Suprapubic skin (tissue), 4 donors: ENCODE measurements around the gene CLASRP. TPM values are rescaled to one million over a fixed set of nuclear protein-coding genes. Genes with fewer than 3 reads are reported as not detected.

Experiments used
- DNase-seq, 2 donors: peaks; one replicate each; pipeline ENCODE4 v3.0.0-alpha.2; 2019; ENCODE audit warnings: low spot score in 2 of 2
- H3K27ac ChIP-seq: fragments of 200-600 bp; sonication (generic); one replicate; pipeline ENCODE4 v1.5.1; 2019
- H3K27me3 ChIP-seq: fragments of 200-600 bp; sonication (generic); one replicate; pipeline ENCODE4 v1.5.1; 2019
- H3K36me3 ChIP-seq: fragments of 200-600 bp; sonication (generic); one replicate; pipeline ENCODE4 v1.5.1; 2019
- H3K4me1 ChIP-seq: fragments of 200-600 bp; sonication (generic); one replicate; pipeline ENCODE4 v1.5.1; 2019
- H3K4me3 ChIP-seq: fragments of 200-600 bp; sonication (generic); one replicate; pipeline ENCODE4 v1.5.1; 2019; ENCODE audit warnings: mild to moderate bottlenecking
- H3K9me3 ChIP-seq: fragments of 200-600 bp; sonication (generic); one replicate; pipeline ENCODE4 v1.5.1; 2019
- CTCF ChIP-seq, 2 donors: fragments of 200-600 bp in 1 of 2; fragments of 450-650 bp in 1 of 2; sonication (generic) in 1 of 2; IDR thresholded peaks; one replicate each; pipeline ENCODE4 v1.5.1; 2016 to 2019; ENCODE audit warnings: antibody characterized with exemption in 2 of 2, mild to moderate bottlenecking in 1 of 2, moderate library complexity in 1 of 2
- EP300 ChIP-seq: sonication (generic); formaldehyde crosslinking; IDR thresholded peaks from one replicate; pipeline ENCODE4 v1.6.1; 2017; ENCODE audit warnings: antibody characterized with exemption
- POLR2A ChIP-seq, 2 donors: fragments of 450-650 bp; IDR thresholded peaks; one replicate each; pipeline ENCODE4 v1.6.1; 2017; ENCODE audit warnings: antibody characterized with exemption in 2 of 2, mild to moderate bottlenecking in 2 of 2, moderate library complexity in 2 of 2
- POLR2AphosphoS5 ChIP-seq, 3 donors: sonication (generic); formaldehyde crosslinking; IDR thresholded peaks; one replicate each; pipeline ENCODE4 v1.6.1; 2017; ENCODE audit warnings: antibody characterized with exemption in 3 of 3
- WGBS: methylation state at CpG from one replicate; pipeline ENCODE4 v1.1.5; 2018; 5-methylcytosine and 5-hydroxymethylcytosine counted together
- total RNA-seq, 4 donors: library from RNA; depleted of rRNA; stranded (reverse); fragments of >200 nt; gene quantifications; one replicate each; pipeline ENCODE4 v1.1.0, GENCODE V29; 2016

The CLASRP gene
- total RNA-seq, 4 donors from 2014 or later, result 55.3 to 135 (median 84.3) TPM

GRCh38 chr19:45016388-45017314, 22.2 kb upstream of the CLASRP start:
- Histone ChIP-seq H3K36me3 (peaks cover 37% of the 10 kb centered on the region), H3K27me3 (no peaks in the 10 kb centered on the region), H3K4me1 (peaks cover 3% of the 10 kb centered on the region), H3K27ac (no peak overlapping the region), H3K9me3 (no peaks in the 10 kb centered on the region), H3K4me3 (no peak overlapping the region)
- WGBS, result 55% methylated on average over 13 of the region's 13 CpGs
- DNase-seq, result peak in 1 of 2 donors; percentile 82
- TF ChIP-seq CTCF (IDR thresholded peaks at IDR 0.05), result peak; percentile 25 to 50
- no peak for TF ChIP-seq POLR2AphosphoS5 (IDR thresholded peaks at IDR 0.05)
- no peak for TF ChIP-seq POLR2A (IDR thresholded peaks at IDR 0.05)

GRCh38 chr19:45019187-45019586, 19.7 kb upstream of the CLASRP start:
- Histone ChIP-seq H3K4me1 (peaks cover 3% of the 10 kb centered on the region), H3K9me3 (no peaks in the 10 kb centered on the region), H3K27ac (no peak overlapping the region), H3K4me3 (no peak overlapping the region), H3K36me3 (peaks cover 18% of the 10 kb centered on the region), H3K27me3 (no peaks in the 10 kb centered on the region)
- DNase-seq, result no peak
- TF ChIP-seq POLR2A (IDR thresholded peaks at IDR 0.05) (no peak), EP300 (no peak), CTCF (IDR thresholded peaks at IDR 0.05) (no peak), POLR2AphosphoS5 (IDR thresholded peaks at IDR 0.05) (no peak)
- 89% methylated on average over 2 of the region's 2 CpGs for WGBS

GRCh38 chr19:45020071-45020470, 18.8 kb upstream of the CLASRP start:
- TF ChIP-seq CTCF (IDR thresholded peaks at IDR 0.05), result no peak
- no peak for TF ChIP-seq POLR2AphosphoS5 (IDR thresholded peaks at IDR 0.05)
- no peak for TF ChIP-seq EP300
- TF ChIP-seq POLR2A (IDR thresholded peaks at IDR 0.05), result no peak
- DNase-seq, result no peak
- H3K4me3 ChIP-seq, result no peak overlapping the region
- 92% methylated on average over 3 of the region's 3 CpGs for WGBS
- H3K9me3 ChIP-seq, result no peaks in the 10 kb centered on the region
- H3K36me3 ChIP-seq, result peaks cover 12% of the 10 kb centered on the region
- H3K27ac ChIP-seq, result no peak overlapping the region
- H3K27me3 ChIP-seq, result no peaks in the 10 kb centered on the region
- peaks cover 3% of the 10 kb centered on the region for H3K4me1 ChIP-seq

GRCh38 chr19:45021971-45022370, 16.9 kb upstream of the CLASRP start:
- Histone ChIP-seq H3K27me3 (no peaks in the 10 kb centered on the region), H3K4me1 (peaks cover 3% of the 10 kb centered on the region), H3K36me3 (peaks cover 27% of the 10 kb centered on the region), H3K9me3 (no peaks in the 10 kb centered on the region), H3K4me3 (no peak overlapping the region), H3K27ac (no peak overlapping the region)
- WGBS, result 83% methylated on average over 13 of the region's 14 CpGs
- no peak for DNase-seq
- TF ChIP-seq EP300, result no peak
- TF ChIP-seq POLR2A (IDR thresholded peaks at IDR 0.05), result no peak

GRCh38 chr19:45023048-45023447, 15.8 kb upstream of the CLASRP start:
- Histone ChIP-seq H3K36me3 (peaks cover 30% of the 10 kb centered on the region), H3K4me3 (no peak overlapping the region), H3K9me3 (no peaks in the 10 kb centered on the region), H3K27ac (no peak overlapping the region), H3K4me1 (no peaks in the 10 kb centered on the region), H3K27me3 (no peaks in the 10 kb centered on the region)
- TF ChIP-seq CTCF (IDR thresholded peaks at IDR 0.05) (no peak), EP300 (no peak)
- WGBS, result 96% methylated on average over 4 of the region's 4 CpGs
- no peak for DNase-seq
